Fibroblast of lung (primary cell): ENCODE results near the gene IGF1R.

ENCODE experiments used
- CTCF ChIP-seq, 2 donors: IDR thresholded peaks in 1 of 2; conservative IDR thresholded peaks in 1 of 2; 1 replicate in 1 of 2; 2 replicates in 1 of 2; pipeline ENCODE4 v1.5.1; 2011 to 2012; ENCODE audit warnings: low read length in 2 of 2, control low read depth in 1 of 2, inconsistent platforms in 1 of 2, low read depth in 1 of 2, mild to moderate bottlenecking in 1 of 2
- EZH2 ChIP-seq: IDR thresholded peaks from 2 replicates; pipeline ENCODE4 v1.5.1; 2012; ENCODE audit warnings: low read length, control low read depth, mild to moderate bottlenecking; ENCODE audit errors: missing control alignments

- TF ChIP-seq CTCF (conservative IDR thresholded peaks at IDR 0.05 in 1 of 2, IDR thresholded peaks at IDR 0.05 in 1 of 2; ENCODE audit: low read depth in 1 of 2, low read length in 2 of 2) (no peak), EZH2 (no peak)
Observed at GRCh38 chr15:98866511-98866910, 218.2 kb downstream of the IGF1R start.
